GM10266 (cell line): ENCODE data around the gene RNF135.

ENCODE experiments used
- DNase-seq: peaks from one replicate; pipeline ENCODE4 v3.0.0; 2012; ENCODE audit errors: extremely low spot score
- TF ChIP-seq, protein P1 (sequence below): IDR thresholded peaks from 2 replicates; pipeline ENCODE4 v1.5.1; 2012; ENCODE audit warnings: mild to moderate bottlenecking, low read depth; ENCODE audit not compliant: control insufficient read depth, insufficient read depth; ENCODE audit errors: missing control alignments

The RNF135 gene

DNA sequence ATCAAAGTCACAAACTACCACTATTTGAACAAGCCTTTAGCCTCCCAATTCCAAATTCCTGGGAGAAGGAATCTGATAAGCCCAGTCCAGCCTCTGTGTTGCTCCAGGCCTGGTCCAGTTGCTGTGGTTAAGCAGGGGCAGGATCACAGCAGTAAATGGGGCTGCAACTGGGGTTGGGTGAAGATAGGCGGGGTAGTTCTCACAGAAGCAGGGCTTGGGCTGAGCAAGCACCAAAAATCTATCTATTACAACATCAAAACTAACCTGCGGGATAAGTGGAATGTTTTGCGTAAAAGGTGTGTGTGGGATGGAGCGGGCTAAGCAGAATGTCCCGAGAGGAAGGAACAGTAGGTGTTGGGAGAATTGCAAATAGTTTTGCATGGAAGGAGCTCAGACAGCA is 23.0 kb upstream of the RNF135 start:
- TF ChIP-seq, protein P1, sequence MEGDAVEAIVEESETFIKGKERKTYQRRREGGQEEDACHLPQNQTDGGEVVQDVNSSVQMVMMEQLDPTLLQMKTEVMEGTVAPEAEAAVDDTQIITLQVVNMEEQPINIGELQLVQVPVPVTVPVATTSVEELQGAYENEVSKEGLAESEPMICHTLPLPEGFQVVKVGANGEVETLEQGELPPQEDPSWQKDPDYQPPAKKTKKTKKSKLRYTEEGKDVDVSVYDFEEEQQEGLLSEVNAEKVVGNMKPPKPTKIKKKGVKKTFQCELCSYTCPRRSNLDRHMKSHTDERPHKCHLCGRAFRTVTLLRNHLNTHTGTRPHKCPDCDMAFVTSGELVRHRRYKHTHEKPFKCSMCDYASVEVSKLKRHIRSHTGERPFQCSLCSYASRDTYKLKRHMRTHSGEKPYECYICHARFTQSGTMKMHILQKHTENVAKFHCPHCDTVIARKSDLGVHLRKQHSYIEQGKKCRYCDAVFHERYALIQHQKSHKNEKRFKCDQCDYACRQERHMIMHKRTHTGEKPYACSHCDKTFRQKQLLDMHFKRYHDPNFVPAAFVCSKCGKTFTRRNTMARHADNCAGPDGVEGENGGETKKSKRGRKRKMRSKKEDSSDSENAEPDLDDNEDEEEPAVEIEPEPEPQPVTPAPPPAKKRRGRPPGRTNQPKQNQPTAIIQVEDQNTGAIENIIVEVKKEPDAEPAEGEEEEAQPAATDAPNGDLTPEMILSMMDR: no peak
- no peak for DNase-seq

DNA sequence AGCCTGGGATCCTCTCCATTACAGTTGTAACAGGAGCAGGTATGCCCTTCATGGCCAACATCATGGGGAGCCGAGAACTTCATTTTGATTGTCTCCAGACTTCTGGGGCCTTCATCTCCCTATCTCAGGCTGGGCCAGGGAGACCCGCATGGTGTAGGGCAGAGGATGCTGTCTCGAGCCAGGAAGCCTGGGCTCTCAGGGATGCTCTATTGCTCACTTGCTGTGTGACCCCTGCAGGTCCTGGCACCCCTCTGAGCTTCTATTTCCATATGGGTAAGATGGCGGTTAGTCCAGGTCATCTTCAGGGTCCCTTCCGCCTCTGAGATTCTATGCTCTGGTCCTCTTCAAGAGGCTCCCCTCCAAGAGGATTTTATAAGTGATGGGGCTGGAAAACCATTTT is 20.6 kb upstream of the RNF135 start:
- TF ChIP-seq, protein P1: no peak
- DNase-seq: no peak

DNA sequence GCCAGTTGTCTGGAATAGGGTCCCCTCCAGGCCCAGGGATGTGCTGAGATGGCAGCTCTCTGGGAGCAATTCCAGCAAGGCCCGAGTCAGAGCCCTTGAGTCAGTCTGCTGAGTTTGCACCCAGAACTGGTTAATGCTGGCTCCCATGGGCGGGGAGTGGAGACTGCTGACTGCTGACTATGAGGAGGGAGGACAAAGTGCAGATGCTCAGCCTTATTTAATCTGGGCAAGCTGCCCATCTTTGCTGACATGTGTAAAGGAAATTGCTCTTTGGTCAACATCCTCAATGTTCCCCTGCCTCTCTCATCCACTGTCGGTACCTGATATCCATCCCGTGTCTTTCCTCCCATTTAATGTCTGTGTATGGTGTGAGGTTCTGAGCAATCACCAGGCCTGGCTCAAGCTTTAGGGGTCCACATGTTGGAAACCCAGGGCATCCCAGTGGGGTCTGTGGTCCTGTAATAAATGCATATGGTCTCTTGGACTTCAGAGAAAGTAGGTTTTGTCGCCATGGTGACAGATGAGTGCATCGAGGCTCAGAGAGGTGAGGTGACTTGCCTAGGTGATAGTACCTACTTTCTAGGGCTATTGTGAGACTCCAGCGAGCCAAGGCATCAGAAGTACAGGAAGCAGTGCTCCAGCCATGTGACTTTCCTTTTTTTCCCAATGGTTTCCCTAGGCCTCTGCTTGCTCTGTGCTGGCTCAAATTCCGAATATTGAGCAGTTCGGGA is 20.0 kb upstream of the RNF135 start:
- DNase-seq: no peak
- TF ChIP-seq, protein P1: no peak

DNA sequence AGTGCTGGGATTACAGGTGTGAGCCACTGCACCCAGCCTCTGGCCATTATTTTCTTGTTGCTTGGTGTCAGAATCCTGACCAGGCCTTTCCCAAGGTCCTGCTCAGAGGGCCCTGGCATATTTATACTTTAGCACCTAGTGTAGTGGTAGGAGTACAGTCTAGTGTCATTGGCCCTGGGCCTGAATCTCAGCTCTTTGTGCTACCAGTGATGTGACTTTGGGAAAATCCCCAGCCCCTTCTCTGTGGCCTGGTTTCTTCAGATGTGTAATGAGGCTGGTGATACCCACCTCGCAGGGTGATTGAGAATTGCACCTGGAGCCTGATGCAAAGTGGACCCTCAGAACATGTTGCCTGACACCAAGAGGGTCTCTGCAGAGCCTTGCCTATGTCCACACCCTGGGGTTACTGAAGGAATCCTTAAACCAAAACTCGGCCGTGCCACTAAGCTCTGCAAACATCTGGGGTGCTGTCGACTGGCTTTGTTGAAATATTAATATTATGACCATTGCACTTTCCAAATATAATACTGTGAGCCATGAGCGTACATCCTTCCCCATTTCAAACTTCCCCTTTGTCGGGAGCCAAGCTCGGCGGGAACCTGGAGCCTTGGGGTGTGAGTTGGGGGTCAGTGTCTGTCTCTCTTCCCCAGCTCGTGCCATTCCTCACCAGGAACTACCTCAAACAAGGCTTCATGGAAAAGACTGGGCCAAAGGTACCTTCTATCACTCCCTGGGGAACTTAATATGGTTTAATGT is 18.0 kb upstream of the RNF135 start:
- DNase-seq: no peak
- TF ChIP-seq, protein P1: no peak

DNA sequence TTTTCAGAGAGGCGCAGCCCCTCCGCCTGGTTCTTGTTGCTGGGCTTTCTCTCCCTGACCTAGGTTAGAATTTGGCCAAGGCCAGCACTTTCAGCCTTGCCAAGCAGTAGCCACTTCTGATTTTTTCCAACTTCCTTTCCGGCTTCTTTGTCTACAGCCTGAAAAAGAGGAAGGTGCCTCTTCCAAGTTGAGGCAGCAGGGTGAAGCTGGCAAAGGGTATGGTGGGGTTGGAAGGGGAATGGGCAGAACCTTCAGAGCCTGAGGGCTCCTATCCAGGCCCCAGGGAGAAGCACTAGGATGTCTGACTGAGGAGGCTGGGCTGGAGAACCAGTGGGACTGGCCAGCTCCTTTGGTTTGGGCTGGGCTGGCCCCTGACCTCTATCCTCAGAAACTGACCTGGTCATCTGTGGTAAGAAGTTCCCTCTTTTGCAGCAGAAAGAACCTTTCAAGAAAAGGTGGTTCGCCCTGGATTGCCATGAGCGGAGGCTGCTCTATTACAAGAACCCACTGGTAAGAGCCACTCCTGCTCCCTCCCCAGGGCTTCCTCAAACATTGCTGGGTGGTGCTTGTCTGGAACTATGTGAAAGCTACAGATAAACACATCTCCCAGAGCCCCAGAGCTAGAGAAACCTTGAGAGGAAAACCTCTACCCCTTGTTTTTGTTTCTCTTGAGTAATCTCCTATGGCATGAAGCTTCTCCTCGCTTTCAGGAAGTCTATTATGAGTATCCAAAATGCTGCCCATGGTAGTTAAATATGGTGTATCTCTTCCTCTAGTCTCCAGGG is 16.6 kb upstream of the RNF135 start:
- DNase-seq: no peak
- TF ChIP-seq, protein P1: no peak

DNA sequence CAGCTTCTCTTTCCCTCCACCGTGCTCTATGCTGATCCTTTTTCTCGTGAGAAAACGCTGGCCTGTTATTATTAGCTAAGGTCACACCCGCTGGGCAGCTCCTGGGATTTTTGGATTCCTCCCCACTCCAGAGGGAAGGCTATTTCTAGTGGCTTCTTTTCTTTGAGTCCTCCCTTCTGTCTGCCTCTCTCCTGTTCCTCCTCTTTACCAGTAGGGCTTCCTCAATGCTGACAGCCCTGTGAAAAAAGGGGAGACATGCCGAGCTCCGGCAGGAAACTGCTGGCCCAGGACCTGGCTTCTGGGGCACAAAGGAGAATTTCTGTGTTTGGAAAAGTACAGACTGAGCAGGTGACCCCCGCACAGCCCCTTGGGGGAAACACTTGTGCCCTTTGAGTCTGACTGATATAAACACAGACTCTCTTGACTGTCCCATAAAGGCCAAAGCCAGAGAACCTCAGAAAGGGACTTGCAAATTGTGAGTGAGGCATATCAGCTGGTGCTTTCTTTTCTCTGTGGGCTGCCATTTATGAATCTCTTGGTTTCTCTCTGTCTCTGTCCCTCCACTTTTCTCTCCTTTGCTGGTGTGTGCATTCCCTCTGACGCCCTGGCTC is 14.0 kb upstream of the RNF135 start:
- TF ChIP-seq, protein P1: no peak
- no peak for DNase-seq
